Urothelium cell line (cell line): ENCODE results near the gene PARN.
"Not testable (repeated sequence)": the region's sequence is repeated elsewhere in the genome, so short reads cannot be mapped to it uniquely, and the experiment has no call there.

Experiments
- DNase-seq: peaks from one replicate; pipeline ENCODE4 v3.0.0; 2011; ENCODE audit warnings: low spot score, mixed read lengths
- FAIRE-seq: peaks from 2 replicates; lab custom pipeline; 2011; peaks lifted over from hg19 to GRCh38; lab: Jason Lieb, UNC

Gene PARN

DNA sequence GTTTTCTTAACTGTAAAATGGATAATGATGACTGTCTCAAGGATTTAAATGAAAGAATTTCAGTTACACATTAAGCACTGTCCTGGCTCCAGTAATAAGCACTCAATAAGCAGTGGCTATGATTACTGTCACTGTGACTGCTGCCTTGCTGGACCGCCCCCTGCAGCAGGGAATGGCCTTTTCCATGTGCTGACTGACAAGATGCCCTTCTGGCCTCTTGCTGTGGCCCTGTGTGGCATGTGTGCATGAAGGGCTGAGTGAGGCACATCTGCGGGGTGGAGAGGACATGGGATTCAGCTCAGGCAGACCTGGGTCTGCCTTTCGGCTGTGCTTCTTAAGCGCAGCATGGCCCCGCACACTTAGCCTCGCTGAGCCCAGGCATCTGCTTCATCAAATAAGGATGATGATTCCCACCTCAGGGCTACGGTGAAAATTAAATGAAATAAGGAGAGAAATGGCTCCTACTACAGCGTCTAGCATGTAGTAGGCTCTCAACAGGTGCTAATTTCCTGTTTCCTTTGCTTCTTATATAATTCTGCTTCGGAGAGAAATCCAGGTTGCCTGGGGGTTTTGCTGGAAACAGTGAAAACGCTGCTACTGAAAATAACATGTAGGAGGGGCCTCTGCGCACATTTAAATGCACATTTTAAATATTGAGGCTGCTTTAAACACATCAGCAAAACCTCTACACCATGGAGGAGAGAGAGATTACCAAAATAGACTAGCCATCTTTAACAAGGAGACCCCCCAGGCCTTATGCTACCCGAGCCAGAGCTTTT, 183.9 kb downstream of the PARN start:
- FAIRE-seq: no peak
- DNase-seq: no peak

GRCh38 chr16:14444979-14445810, 184.9 kb downstream of the PARN start:
- no peak for DNase-seq
- no peak for FAIRE-seq

DNA sequence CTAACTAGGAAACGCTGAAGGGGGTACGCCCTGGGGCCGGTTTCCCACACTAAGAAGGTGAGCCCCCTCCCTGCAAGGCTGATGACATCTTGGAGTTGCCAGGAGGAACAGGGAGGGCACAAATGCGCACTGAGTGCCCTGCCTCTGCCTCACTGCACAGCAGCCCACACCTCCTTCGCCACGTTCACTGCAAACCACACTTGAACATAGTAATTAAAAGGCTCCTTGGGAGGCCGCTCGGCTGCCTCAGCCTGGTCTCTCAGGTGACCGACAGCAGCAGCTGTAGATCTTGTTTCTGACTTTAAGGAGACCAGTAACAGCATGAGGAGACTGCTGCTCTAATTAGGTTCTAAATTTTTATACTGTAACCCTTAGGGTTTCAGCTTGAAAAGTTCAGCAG, 188.5 kb downstream of the PARN start:
- peak; percentile 23 for FAIRE-seq
- not testable (repeated sequence) for DNase-seq

GRCh38 chr16:14438256-14438655, 191.8 kb downstream of the PARN start:
- FAIRE-seq (no peak), DNase-seq (no peak)

DNA sequence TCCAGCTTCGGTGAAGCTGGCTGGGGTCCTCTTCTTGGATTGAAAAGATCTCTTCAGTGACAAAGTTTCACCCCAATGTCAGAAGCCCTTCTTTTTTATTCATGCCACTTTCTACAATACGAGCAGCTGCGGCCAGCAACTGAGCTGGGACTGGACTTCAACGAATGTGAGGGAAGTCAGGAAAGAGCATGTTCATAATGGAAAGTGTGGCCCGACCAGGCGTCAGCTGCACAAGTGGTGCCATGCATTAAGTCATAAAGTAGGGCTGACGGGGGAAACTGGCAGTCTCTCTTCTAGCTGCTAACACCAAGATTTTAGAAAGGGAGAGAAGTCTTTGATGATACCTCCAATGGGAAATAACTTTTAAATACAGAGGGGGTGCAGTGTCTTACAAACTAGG, 192.6 kb downstream of the PARN start:
- FAIRE-seq (no peak), DNase-seq (no peak)

- FAIRE-seq: no peak
- no peak for DNase-seq
Observed at GRCh38 chr16:14436401-14436955, 193.6 kb downstream of the PARN start.

- FAIRE-seq: no peak
- DNase-seq: no peak
Observed at GRCh38 chr16:14434860-14435259, 195.2 kb downstream of the PARN start.

DNA sequence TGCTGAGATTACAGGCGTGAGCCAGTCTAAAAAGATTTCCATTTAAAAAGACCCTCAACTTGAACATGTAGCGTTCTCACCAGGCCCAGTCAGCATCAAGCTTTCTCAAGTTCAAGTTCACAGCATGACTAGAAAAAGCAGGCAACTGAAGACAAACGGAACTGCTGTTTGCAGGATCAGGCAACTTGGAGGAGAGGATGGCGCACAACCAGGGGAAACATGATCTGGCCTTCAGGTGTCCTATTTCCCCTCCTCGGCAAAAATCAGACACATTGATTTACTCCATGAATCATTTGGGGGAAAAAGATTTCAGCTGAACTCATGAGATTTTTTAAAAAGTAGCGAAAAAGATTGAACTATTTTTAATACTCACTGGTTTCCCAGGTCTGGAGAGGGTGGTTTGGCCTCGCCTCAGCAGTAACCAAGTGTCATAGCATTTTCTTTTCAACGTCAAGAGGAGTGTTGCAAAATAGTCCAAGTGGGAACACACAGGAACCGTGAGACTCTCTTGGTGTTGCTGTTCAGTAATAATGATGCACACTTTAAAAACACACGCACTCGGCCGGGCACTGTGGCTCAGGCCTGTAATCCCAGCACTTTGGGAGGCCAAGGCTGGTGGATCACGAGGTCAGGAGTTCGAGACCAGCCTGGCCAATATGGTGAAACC, 201.0 kb downstream of the PARN start:
- not testable (repeated sequence) for DNase-seq, FAIRE-seq

- FAIRE-seq: no peak
Observed at GRCh38 chr16:14428043-14428442, 202.0 kb downstream of the PARN start.

DNA sequence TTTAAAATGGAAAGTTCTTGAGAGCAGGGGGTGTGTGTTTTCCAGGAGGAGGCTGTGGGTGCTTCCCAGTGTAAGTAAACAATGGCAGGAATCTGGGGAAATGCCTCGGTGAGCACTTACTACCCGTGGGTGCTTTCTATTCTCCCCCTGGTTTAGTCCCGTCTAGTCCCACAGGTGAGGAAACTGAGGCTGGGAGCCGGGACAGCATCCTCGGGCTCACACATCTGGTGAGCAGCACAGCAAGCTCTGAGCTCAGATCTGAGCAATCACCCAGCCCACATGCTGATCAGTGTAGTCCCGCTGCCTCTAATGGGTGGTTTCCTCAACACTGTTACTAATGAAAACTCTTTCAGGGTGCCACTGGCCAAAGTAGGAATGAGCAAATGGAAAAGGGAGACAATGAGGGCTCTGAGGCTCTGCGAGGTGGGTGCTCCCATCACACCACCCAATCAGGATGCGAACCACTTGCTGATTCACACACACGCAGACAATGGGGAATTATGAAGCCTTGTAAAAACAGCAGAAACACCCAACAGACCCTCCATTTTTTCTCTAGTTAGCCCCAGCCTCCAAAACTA, 202.6 kb downstream of the PARN start:
- FAIRE-seq (no peak), DNase-seq (no peak)

More at GRCh38 chr16:14428043-14428442, 202.0 kb downstream of the PARN start:
- DNase-seq: no peak

GRCh38 chr16:14424595-14424994, 205.5 kb downstream of the PARN start:
- DNase-seq (no peak), FAIRE-seq (no peak)

DNA sequence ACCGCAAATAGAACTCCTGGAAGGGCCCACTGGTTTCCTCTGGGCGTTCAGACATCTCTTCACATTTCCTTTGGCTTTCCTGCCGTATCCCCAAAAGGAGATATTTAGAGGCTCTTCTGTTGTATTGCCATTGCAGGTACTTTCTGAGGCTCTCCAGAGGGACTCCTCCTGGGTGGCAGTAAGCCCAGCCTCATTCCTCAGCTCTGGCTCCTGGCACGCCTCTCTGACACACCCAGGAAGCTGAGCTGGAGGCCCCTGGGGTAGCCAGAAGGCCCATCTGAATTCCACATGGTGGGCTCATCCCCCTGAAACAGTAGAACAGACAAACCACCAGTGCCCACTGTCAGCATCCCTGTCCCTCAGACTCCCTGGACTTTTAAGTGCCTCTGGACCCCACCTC, 206.7 kb downstream of the PARN start:
- FAIRE-seq (no peak), DNase-seq (no peak)

DNA sequence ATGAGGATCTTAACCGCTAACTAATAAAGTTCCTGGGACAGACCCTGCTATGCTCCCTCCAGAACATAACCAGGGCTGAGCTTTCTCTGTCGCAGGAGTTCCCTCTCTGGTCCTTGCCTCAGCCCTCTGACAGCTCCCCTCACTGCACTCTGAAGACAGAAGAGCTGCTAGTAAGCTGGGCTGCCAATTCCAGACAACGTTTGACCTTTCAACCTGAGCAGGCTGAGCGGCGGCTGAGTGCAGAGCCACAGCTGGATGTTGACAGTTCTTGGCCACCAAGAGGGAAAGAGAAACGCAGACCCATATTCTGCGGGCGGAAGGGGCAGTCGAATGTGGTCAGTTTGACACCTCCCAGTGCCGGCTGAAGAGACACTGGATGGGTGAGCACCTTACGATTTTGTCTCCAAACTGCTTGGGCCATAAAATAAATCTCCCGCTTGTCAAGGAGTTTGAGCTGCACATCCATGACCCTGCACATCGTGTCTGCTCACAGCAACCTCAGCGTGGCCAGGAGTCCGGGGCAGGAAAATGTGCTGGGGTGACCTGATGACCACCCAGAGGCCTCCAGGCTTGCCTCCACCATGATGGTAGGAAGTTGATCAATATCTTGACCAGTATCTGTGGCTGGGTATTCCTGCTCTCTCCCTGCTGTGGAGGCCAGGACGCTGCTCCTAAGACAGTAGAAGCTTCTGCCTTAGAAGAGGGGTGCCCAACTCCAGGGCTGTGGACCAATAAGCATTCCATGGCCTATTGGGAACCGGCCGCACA, 209.2 kb downstream of the PARN start:
- DNase-seq (no peak), FAIRE-seq (no peak)

DNA sequence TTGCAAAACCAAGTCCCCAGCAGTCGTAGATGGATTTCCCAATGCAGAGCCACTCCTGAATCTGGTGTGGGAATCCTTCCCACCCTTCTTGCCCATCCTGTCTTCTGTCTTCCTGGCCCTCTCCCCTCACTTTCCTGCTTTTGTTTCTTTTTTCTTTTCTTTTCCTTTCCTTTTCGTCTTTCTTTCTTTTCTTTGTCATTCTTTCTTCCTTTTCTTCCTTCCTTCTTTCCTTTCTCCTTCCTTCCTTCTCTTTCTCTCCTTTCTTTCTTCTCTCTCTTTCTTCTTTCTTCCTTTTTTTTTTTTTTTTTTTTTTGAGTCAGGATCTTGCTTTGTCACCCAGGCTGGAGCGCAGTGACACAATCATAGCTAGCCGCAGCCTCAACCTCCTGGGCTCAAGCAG, 209.8 kb downstream of the PARN start:
- DNase-seq, FAIRE-seq: not testable (repeated sequence)

DNA sequence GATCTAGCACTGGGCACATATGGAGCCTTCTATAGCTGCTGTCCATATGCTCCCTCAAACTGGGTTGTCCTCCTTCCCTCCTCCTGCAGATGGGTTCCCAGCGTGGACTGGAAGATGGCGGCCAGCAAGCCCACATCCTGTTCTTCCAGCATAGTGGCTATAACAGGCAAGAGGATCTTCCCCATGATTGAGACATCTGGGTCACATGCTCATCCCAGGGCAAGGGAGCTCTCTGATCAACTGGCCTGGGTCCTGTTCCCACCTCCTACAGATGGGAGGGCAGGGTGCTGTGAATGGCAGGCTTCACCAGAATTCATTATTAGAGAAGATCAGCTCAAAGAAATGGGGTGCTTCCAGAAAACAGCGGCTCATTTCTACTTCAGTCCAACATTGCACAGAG, 210.2 kb downstream of the PARN start:
- DNase-seq (no peak), FAIRE-seq (no peak)

GRCh38 chr16:14418795-14419225, 211.2 kb downstream of the PARN start:
- DNase-seq: no peak
- FAIRE-seq: no peak

- DNase-seq (no peak), FAIRE-seq (no peak)
Observed at GRCh38 chr16:14416184-14416583, 213.9 kb downstream of the PARN start.

GRCh38 chr16:14415291-14415690, 214.8 kb downstream of the PARN start:
- FAIRE-seq: peak; percentile 23

DNA sequence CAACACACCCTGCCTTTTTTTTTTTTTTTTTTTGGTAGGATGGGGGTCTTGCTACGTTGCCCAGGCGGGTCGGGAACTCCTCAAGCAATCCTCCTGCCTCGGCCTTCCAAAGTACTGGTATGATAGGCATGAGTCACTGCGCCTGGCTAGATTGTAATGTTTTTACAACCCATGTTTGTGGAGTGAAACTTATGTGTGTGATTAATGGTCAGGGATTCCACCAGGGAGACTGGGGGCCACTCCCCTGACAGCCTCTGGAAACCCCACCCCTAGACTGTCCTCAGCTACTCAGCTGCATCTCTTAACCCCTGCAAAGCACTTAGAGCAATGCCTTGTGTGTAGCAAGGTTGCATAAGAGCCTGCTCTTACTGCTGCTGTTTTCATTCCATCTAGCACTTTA, 220.5 kb downstream of the PARN start:
- FAIRE-seq (no peak), DNase-seq (peak; percentile 50)

More at GRCh38 chr16:14415291-14415690, 214.8 kb downstream of the PARN start:
- no peak for DNase-seq
